Femur (tissue), 1 donor: ENCODE data around the gene RLN2.

Experiments used
- DNase-seq: peaks from one replicate; pipeline ENCODE4 v3.0.0-alpha.2; 2017

Gene RLN2

DNA sequence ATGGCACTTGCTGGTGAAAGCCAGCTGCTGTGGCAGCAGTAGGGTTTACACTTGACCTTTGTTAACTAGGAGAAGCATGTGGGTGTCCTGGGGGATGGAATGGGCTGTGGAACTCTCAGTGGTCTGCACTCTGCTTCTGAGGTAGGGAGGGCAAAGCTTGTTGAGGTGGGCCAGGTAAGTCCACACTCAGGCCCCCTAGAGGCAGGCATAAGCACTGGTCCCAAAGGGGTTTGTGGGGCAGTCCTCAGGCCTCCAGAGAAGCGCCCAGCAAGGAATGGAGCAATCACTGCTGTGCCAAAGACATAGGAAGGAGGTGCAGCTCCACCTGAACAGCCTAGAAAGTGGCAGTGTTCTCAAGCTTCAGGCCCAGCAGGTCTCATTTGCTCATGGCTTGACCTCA is 38.6 kb downstream of the RLN2 start:
- no peak for DNase-seq

DNA sequence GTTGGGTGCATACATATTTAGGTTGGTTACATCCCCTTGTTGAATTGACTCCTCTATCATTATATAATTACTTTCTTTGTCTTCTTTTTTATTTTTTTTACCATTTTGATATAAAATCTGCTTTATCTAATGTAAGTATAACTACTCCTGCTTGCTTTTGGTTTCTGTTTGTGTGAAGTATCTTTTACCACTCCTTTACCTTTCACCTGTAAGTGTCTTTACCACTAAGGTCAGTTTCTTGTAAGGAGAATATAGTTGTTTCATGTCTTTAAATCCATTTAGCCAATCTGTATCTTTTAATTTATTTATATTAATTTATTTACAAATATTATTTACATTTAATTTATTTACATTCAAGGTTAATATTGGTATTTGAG is 40.3 kb downstream of the RLN2 start:
- no peak for DNase-seq

DNA sequence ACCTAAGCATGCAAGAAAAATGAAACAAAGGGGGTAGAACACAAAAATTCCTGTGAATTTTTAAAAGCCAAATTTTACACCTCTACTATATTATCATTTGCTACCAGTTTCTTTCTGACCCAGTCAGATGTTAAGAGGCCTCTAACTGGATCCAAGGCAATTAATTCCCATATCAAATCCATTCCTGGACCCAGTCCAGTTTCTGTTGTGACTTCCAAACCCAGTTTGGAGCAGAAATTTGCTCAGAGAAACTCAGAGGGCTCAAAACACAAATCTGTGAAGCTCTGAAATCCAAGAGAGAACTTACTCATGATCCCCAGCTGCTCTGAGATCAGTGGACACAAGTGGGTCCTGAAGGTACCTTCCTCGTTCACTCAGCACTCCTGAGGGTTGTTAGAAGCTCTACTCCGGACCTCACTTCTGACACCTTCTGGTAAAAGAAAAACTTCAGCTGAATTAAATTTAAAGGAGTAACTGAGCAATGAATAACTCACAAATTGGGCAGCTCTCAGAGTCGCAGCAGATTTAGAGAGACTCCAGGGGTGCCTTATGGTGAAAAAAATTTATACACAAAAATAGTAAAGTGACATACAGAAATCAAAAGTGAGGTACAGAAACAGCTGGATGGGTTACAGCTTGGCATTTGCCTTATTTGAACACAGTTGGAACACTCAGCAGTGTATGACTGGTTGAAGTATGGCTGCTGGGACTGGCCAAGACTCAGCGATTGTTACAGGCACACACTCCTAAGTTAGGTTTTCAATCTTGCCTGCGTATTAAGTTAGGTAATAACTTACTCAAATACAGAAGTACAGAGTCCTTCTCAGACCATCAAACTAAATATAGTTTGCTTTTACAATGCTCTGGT is 40.9 kb downstream of the RLN2 start:
- DNase-seq, result no peak
